Measurements from ENCODE around the gene LATS2. TPM values are rescaled to one million over a fixed set of nuclear protein-coding genes. Genes with fewer than 3 reads are reported as not detected.

Gene LATS2
- total RNA-seq, 6 experiments from 2014 or later = 6.8 to 12.8 (median 8.7) TPM

GRCh38 chr13:20993661-20994440 is 67.5 kb downstream of the LATS2 start:
- Histone ChIP-seq H3K36me3 (peaks cover 0 to 19% (median 1%) of the 10 kb centered on the region in 4 donors), H3K4me3 (no peak overlapping the region), H3K4me1 (no peaks in the 10 kb centered on the region), H3K27ac (no peak overlapping the region), H3K9me3 (no peaks in the 10 kb centered on the region), H3K27me3 (no peaks in the 10 kb centered on the region)
- WGBS (ENCODE audit: insufficient coverage, low coverage, low lambda C conversion rate, missing lambda C conversion rate) = 79% methylated on average over 7 of the region's 13 CpGs
- TF ChIP-seq POLR2A (IDR thresholded peaks at IDR 0.05) (no peak), CTCF (IDR thresholded peaks at IDR 0.05) (no peak)
- no peak for DNase-seq
- ATAC-seq = peak in 2 of 4 donors; percentile 10 to 39
- intact Hi-C loops (cut with DNase I) = no loop called here

GRCh38 chr13:20993211-20993610 is 68.2 kb downstream of the LATS2 start:
- Histone ChIP-seq H3K4me1 (no peaks in the 10 kb centered on the region), H3K9me3 (no peaks in the 10 kb centered on the region), H3K27me3 (no peaks in the 10 kb centered on the region), H3K4me3 (no peak overlapping the region), H3K27ac (no peak overlapping the region), H3K36me3 (peaks cover 0 to 25% (median 4%) of the 10 kb centered on the region in 4 donors)
- DNase-seq = no peak
- intact Hi-C loops (cut with DNase I) = no loop called here
- TF ChIP-seq POLR2A (IDR thresholded peaks at IDR 0.05) = no peak
- no peak for TF ChIP-seq CTCF (IDR thresholded peaks at IDR 0.05)
- WGBS (ENCODE audit: insufficient coverage, low coverage, low lambda C conversion rate, missing lambda C conversion rate) = 92% methylated on average over 3 of the region's 4 CpGs
- ATAC-seq = no peak

GRCh38 chr13:20991741-20992520 is 69.5 kb downstream of the LATS2 start:
- Histone ChIP-seq H3K4me1 (no peaks in the 10 kb centered on the region), H3K36me3 (peaks cover 0 to 37% (median 4%) of the 10 kb centered on the region in 4 donors), H3K4me3 (no peak overlapping the region), H3K27ac (no peak overlapping the region), H3K27me3 (no peaks in the 10 kb centered on the region), H3K9me3 (no peaks in the 10 kb centered on the region)
- 95% methylated on average over 7 of the region's 17 CpGs for WGBS (ENCODE audit: insufficient coverage, low coverage, low lambda C conversion rate, missing lambda C conversion rate)
- no peak for DNase-seq
- ATAC-seq = no peak
- intact Hi-C loops (cut with DNase I) = no loop called here
- TF ChIP-seq POLR2A (IDR thresholded peaks at IDR 0.05) (no peak), CTCF (IDR thresholded peaks at IDR 0.05) (no peak)

- Histone ChIP-seq H3K27me3 (no peaks in the 10 kb centered on the region), H3K9me3 (no peaks in the 10 kb centered on the region), H3K27ac (no peak overlapping the region), H3K4me1 (no peaks in the 10 kb centered on the region), H3K4me3 (no peak overlapping the region), H3K36me3 (peaks cover 0 to 37% (median 4%) of the 10 kb centered on the region in 4 donors)
- no peak for TF ChIP-seq POLR2A (IDR thresholded peaks at IDR 0.05)
- no peak for TF ChIP-seq CTCF (IDR thresholded peaks at IDR 0.05)
- intact Hi-C loops (cut with DNase I) = no loop called here
- DNase-seq (no peak), ATAC-seq (no peak)
- WGBS (ENCODE audit: insufficient coverage, low coverage, low lambda C conversion rate, missing lambda C conversion rate) = 100% methylated on average over 6 of the region's 14 CpGs
Observed at GRCh38 chr13:20990910-20991525, 70.4 kb downstream of the LATS2 start.
